Keratinocyte (primary cell): ENCODE data around the gene PAX5. TPM values are rescaled to one million over a fixed set of nuclear protein-coding genes. Genes with fewer than 3 reads are reported as not detected.

Experiments used
- DNase-seq: peaks from one replicate; pipeline ENCODE4 v3.0.0-alpha.2; 2011; ENCODE audit warnings: low read depth, missing footprints, low spot score
- FAIRE-seq: peaks from 2 replicates; lab custom pipeline; 2011; peaks lifted over from hg19 to GRCh38; lab: Jason Lieb, UNC
- H2AFZ ChIP-seq: 2 replicates; pipeline ENCODE4 v1.6.0; 2012; ENCODE audit warnings: low read length, control low read depth, inconsistent platforms; ENCODE audit not compliant: control insufficient read depth
- H3K27ac ChIP-seq: 2 replicates; pipeline ENCODE4 v1.5.1; 2011; ENCODE audit warnings: low read length; ENCODE audit not compliant: control insufficient read depth, insufficient read depth
- H3K27me3 ChIP-seq: 3 replicates; pipeline ENCODE4 v1.6.0; 2011; ENCODE audit warnings: low read length; ENCODE audit not compliant: control insufficient read depth, insufficient read depth; ENCODE audit errors: extremely low read depth
- H3K36me3 ChIP-seq, 2 experiments: 2 replicates in 1 of 2; 3 replicates in 1 of 2; pipeline ENCODE4 v1.5.1; 2011; ENCODE audit warnings: low read length in 2 of 2, mild to moderate bottlenecking in 1 of 2; ENCODE audit not compliant: control insufficient read depth in 2 of 2, insufficient read depth in 2 of 2; ENCODE audit errors: extremely low read depth in 1 of 2
- H3K4me1 ChIP-seq: 3 replicates; pipeline ENCODE4 v1.5.1; 2011; ENCODE audit warnings: low read length; ENCODE audit not compliant: control insufficient read depth, insufficient read depth; ENCODE audit errors: extremely low read depth
- H3K4me2 ChIP-seq: 3 replicates; pipeline ENCODE4 v1.6.0; 2011; ENCODE audit warnings: low read depth, low read length; ENCODE audit not compliant: control insufficient read depth, insufficient read depth; ENCODE audit errors: extremely low read depth
- H3K4me3 ChIP-seq, 3 experiments: fragments of 200-600 bp in 1 of 3; sonication (generic) in 1 of 3; 2 replicates in 2 of 3; 3 replicates in 1 of 3; pipeline ENCODE4 v1.5.1; 2011 to 2016; ENCODE audit warnings: low read length in 3 of 3, mild to moderate bottlenecking in 3 of 3, control low read depth in 2 of 3, inconsistent platforms in 1 of 3, low read depth in 1 of 3, mixed read lengths in 1 of 3, mixed run types in 1 of 3, moderate library complexity in 1 of 3; ENCODE audit not compliant: control insufficient read depth in 2 of 3, insufficient read depth in 2 of 3; ENCODE audit errors: extremely low read depth in 1 of 3
- H3K79me2 ChIP-seq: 2 replicates; pipeline ENCODE4 v1.6.0; 2012; ENCODE audit warnings: low read length; ENCODE audit not compliant: control insufficient read depth, insufficient read depth
- H3K9ac ChIP-seq: 3 replicates; pipeline ENCODE4 v1.6.0; 2011; ENCODE audit warnings: low read length; ENCODE audit not compliant: control insufficient read depth, insufficient read depth; ENCODE audit errors: extremely low read depth
- H3K9me1 ChIP-seq: 3 replicates; pipeline ENCODE4 v1.6.0; 2011; ENCODE audit warnings: low read length; ENCODE audit not compliant: control insufficient read depth, insufficient read depth; ENCODE audit errors: extremely low read depth
- H3K9me3 ChIP-seq: 2 replicates; pipeline ENCODE4 v1.5.1; 2012; ENCODE audit warnings: low read depth, low read length; ENCODE audit not compliant: control insufficient read depth
- H4K20me1 ChIP-seq: 3 replicates; pipeline ENCODE4 v1.6.0; 2011; ENCODE audit warnings: low read length; ENCODE audit not compliant: control insufficient read depth, insufficient read depth; ENCODE audit errors: extremely low read depth
- EZH2 ChIP-seq: IDR thresholded peaks from one replicate; pipeline ENCODE4 v1.6.1; 2012; ENCODE audit warnings: inconsistent platforms, mild to moderate bottlenecking, low read length, moderate library complexity
- dilution Hi-C: fragments of 300-500 bp; cut with MboI; formaldehyde crosslinking; loops from one replicate; pipeline ENCODE4 v1.7.0; 2020; ENCODE audit warnings: low sequenced_read_pairs; ENCODE audit not compliant: extremely low pct_ligation_motif_present
- polyA plus RNA-seq, 5 experiments: library from polyadenylated mRNA; depleted of rRNA in 3 of 5; stranded (reverse) in 3 of 5; stranded (forward) in 1 of 5; unstranded in 1 of 5; fragments of >200 nt; gene quantifications; 1 replicate in 1 of 5; 2 replicates in 3 of 5; 3 replicates in 1 of 5; pipeline versions ENCODE4 v1.2.1 to v1.2.3, GENCODE V29; 2011 to 2012; ENCODE audit warnings: missing spikeins in 2 of 5, low read depth in 1 of 5, low replicate concordance in 1 of 5
- TF ChIP-seq, protein P1 (sequence below), 3 experiments: IDR thresholded peaks in 1 of 3; conservative IDR thresholded peaks in 1 of 3; optimal IDR thresholded peaks in 1 of 3; 2 replicates in 2 of 3; 3 replicates in 1 of 3; pipeline versions ENCODE3 to v1.5.1; 2011; ENCODE audit warnings: low read length in 3 of 3, mild to moderate bottlenecking in 3 of 3, moderate library complexity in 2 of 3, control low read depth in 1 of 3, inconsistent platforms in 1 of 3; ENCODE audit not compliant: insufficient read depth in 2 of 3; ENCODE audit errors: extremely low read depth in 1 of 3

Gene PAX5
- polyA plus RNA-seq, 1 donor (not counting 4 experiments of a cell fraction or from before 2014, with no cell fraction given): not detected

DNA sequence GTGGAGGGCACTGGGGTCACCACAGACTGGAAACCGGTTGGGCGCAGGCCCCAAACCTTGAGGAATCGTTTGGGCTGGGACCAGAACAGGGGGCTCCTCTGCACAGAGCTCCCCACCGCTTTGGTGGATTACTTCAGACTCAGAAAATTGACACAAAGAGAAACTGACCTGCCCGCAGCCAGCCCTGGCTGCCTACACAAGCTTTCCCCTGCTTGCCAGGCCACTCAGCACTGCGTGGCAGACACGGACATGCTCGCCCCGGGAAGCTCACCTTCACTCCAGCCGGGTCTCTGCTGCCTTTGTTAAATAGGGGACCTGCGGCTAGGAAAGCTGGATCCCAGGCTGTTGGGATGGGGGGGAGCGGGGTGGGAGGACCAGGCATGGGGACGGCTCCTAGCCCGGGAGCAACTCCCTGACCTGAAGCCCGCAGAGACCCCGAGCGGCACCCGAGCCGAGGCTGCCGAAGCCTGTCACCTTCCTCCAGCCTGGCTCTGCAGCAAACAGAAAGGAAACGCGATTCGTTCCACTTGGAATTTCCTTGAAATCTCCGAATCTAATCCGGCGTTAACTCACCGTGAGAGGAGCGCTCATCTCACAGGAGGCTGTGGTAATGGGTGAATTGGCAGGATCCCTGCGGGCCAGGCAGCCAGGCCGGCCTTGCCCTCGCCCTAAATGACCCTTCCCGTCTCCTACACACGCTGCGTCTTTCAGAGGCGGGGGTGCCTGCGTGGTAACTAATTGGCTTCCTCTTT is 8.8 kb downstream of the PAX5 start:
- H3K4me1 ChIP-seq: peaks cover 10% of the 10 kb centered on the region
- H4K20me1 ChIP-seq: peaks cover 6% of the 10 kb centered on the region
- TF ChIP-seq, protein P1, sequence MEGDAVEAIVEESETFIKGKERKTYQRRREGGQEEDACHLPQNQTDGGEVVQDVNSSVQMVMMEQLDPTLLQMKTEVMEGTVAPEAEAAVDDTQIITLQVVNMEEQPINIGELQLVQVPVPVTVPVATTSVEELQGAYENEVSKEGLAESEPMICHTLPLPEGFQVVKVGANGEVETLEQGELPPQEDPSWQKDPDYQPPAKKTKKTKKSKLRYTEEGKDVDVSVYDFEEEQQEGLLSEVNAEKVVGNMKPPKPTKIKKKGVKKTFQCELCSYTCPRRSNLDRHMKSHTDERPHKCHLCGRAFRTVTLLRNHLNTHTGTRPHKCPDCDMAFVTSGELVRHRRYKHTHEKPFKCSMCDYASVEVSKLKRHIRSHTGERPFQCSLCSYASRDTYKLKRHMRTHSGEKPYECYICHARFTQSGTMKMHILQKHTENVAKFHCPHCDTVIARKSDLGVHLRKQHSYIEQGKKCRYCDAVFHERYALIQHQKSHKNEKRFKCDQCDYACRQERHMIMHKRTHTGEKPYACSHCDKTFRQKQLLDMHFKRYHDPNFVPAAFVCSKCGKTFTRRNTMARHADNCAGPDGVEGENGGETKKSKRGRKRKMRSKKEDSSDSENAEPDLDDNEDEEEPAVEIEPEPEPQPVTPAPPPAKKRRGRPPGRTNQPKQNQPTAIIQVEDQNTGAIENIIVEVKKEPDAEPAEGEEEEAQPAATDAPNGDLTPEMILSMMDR (optimal IDR thresholded peaks at IDR 0.05 in 1 of 3, IDR thresholded peaks at IDR 0.05 in 1 of 3, conservative IDR thresholded peaks at IDR 0.05 in 1 of 3; ENCODE audit: extremely low read depth in 1 of 3, insufficient read depth in 2 of 3, low read length in 3 of 3): no peak
- peak; percentile 53 for TF ChIP-seq EZH2
- H3K9ac ChIP-seq: no peak overlapping the region
- DNase-seq (no peak), FAIRE-seq (no peak)
- H3K4me3 ChIP-seq: peak overlapping the region in 1 of 3 experiments; percentile 48
- H3K9me3 ChIP-seq: no peaks in the 10 kb centered on the region
- no peaks in the 10 kb centered on the region for H3K79me2 ChIP-seq
- dilution Hi-C loops: no loop called here
- no peak overlapping the region for H3K27ac ChIP-seq
- H3K27me3 ChIP-seq: peaks cover 96% of the 10 kb centered on the region
- peak overlapping the region; percentile 63 for H3K4me2 ChIP-seq
- no peaks in the 10 kb centered on the region for H3K9me1 ChIP-seq
- H2AFZ ChIP-seq: no peak overlapping the region
- H3K36me3 ChIP-seq: no peaks in the 10 kb centered on the region

- Histone ChIP-seq H4K20me1 (peaks cover 2% of the 10 kb centered on the region), H3K36me3 (no peaks in the 10 kb centered on the region), H3K9me3 (no peaks in the 10 kb centered on the region), H3K9ac (no peak overlapping the region), H3K27ac (no peak overlapping the region), H3K4me2 (no peak overlapping the region), H3K4me3 (no peak overlapping the region), H2AFZ (no peak overlapping the region), H3K79me2 (no peaks in the 10 kb centered on the region), H3K27me3 (peaks cover 68% of the 10 kb centered on the region), H3K4me1 (no peaks in the 10 kb centered on the region), H3K9me1 (no peaks in the 10 kb centered on the region)
- FAIRE-seq (no peak), DNase-seq (no peak)
- no peak for TF ChIP-seq EZH2
- TF ChIP-seq, protein P1 (optimal IDR thresholded peaks at IDR 0.05 in 1 of 3, IDR thresholded peaks at IDR 0.05 in 1 of 3, conservative IDR thresholded peaks at IDR 0.05 in 1 of 3; ENCODE audit: extremely low read depth in 1 of 3, insufficient read depth in 2 of 3, low read length in 3 of 3): no peak
- dilution Hi-C loops: no loop called here
These were observed 16.5 kb downstream of the PAX5 start for GRCh38 chr9:37017546-37017945.
